KOPT-K1 (cell line): Measurements from ENCODE around the gene SH2B2.

Source experiments
- H3K27ac ChIP-seq: fragments of 200-600 bp; sonication (generic); 2 replicates; pipeline ENCODE4 v1.5.1; 2016; ENCODE audit warnings: antibody characterized with exemption, mild to moderate bottlenecking, low read depth, low read length; ENCODE audit not compliant: poor library complexity, severe bottlenecking
- H3K36me3 ChIP-seq: fragments of 200-600 bp; sonication (generic); 2 replicates; pipeline ENCODE4 v1.5.1; 2017; ENCODE audit warnings: antibody characterized with exemption, mild to moderate bottlenecking, low read length, moderate library complexity; ENCODE audit not compliant: insufficient read depth
- H3K9me3 ChIP-seq: fragments of 200-600 bp; sonication (generic); 2 replicates; pipeline ENCODE4 v1.5.1; 2017; ENCODE audit warnings: antibody characterized with exemption, low read length, mild to moderate bottlenecking; ENCODE audit not compliant: insufficient read depth, poor library complexity, severe bottlenecking

Gene SH2B2

DNA sequence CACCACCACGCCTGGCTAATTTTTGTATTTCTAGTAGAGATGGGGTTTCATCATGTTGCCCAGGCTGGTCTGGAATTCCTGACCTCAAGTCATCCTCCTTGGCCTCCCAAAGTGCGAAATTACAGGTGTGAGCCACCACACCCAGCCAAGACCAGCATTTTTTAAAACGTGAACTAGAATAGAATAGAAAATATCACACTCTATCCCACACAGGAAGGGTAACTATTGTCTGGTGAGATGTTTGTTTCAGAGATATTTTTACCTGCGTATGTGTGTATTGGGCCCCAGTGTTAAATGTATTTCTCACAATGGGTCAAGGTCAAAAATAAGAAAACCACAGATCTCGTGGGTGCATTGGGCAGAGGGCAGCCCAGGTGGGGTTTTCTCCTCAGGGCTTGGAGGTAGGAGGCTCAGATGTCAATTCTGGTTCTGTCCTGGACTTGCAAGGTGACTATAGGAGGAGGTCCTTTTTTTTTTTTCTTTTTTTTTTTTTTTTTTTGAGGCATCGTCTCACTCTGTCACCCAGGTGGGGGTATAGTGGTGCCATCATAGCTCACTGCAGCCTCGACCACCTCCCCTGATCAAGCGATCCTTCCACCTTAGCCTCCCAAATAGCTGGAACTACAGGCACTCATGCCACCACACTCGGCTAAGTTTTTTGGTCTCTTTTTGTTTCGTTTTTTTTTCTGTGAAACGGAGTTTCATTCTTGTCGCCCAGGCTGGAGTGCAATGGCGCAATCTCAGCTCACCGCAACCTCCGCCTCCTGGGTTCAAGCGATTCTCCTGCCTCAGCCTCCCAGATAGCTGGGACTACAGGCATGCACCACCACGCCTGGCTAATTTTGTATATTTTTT, 19.0 kb downstream of the SH2B2 start:
- H3K9me3 ChIP-seq = no peaks in the 10 kb centered on the region
- H3K36me3 ChIP-seq = no peaks in the 10 kb centered on the region
- no peak overlapping the region for H3K27ac ChIP-seq

DNA sequence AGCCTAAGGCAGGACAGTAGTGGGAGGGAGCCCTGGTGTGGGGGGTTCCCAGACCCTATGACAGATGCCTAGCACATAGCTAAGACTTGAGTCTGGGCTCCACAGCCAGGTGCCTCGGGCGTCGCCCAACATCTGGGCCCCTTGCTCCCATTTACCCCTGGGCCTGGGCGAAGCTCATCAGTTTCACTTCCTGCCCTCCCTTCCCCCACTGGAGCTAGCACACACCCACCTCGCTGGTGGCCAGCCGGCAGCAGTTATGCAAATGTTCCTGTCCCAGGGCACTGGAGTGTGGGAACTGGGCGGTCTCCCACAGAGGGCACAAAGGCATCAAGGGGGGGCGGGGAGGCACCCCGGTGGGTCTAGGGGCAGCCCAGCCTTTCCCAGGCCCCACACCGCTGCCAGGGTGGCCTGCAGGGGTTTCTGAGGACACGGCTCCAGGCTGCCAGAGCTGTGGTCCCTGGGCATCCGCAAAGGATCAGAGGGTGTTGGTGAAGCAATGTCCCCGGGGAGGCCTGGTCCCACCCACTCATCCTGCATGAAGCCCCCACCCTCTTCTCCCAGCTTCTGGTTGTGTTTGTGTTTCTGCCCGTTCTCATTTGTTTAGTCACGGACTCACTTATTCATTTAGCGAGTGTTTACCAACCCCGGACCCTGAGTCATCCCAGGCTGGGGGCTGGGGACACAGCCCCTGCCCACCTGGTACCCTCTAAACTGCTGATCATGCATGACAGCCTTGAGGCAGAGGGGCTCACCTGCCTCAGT, 20.4 kb downstream of the SH2B2 start:
- Histone ChIP-seq H3K27ac (peak overlapping the region; percentile 62), H3K36me3 (no peaks in the 10 kb centered on the region), H3K9me3 (no peaks in the 10 kb centered on the region)

DNA sequence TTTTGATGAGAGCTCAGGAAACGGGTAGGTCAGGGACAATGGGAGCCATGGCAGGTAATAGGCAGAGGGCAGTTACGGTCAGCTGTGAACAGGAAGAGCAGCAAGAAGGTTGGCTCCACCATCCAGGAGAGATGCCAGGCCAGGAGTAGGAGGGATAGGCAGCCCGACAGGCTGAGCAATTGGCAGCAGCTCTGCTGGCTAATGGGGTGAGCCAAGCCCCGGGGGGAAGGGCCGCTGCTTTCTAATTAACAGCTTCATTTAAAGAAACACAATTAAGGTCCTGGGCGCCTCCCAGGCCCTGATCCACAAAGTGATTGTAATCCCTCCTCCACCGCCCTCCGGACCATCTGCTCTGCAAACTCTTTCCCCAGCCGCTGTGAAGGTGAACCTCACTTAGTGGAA, 23.7 kb downstream of the SH2B2 start:
- Histone ChIP-seq H3K9me3 (no peaks in the 10 kb centered on the region), H3K27ac (no peak overlapping the region), H3K36me3 (no peaks in the 10 kb centered on the region)

DNA sequence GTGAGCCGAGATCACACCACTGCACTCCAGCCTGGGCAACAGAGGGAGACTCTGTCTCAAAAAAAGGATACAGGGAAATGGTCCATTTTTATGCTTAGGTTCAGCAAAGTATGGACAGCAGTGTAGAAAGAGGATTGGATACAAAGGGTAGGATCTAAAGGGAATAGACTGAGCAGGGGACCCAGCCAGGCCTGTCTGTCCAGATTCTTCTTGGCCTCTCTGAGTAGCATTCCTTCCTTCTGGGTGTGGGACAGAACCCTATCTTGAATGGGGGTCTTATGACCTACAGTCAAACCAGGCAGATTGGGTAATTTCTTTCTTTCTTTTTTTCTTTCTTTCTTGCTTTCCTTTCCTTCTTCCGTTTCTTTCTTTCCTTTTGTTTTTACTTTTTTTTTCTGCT, 25.6 kb downstream of the SH2B2 start:
- Histone ChIP-seq H3K9me3 (no peaks in the 10 kb centered on the region), H3K36me3 (no peaks in the 10 kb centered on the region), H3K27ac (no peak overlapping the region)

DNA sequence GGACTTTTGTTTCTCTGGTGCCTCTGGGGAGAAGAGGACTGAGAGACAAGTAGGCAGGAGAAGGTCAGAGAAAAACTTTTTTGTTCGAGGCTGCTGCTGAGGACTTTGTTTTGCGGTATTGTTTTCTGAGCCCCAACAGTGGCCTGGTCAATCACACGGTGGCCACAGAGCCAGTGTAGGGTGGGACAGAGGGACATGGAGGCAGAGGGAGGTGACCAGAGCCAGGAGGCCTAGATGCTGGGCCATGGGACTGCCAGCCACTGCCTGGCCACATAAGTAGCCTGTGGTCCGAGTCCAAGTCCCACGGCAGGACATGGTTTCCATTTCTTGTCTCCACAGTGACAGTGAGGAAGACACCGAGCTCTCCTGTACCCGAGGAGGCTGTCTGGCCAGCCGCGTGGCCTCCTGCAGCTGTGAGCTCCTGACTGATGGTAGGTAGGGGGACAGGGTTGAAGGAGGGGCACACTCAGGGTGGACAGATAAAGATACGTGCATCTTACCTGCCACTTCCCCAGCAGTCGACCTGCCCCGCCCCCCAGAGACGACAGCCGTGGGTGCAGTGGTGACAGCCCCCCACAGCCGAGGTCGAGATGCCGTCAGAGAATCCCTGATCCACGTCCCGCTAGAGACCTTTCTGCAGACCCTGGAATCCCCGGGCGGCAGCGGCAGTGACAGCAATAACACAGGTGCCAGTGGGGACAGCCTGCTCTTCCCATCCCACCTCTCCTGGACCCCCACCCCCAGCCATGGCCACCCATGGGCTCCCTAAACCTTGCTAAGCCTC, 27.5 kb downstream of the SH2B2 start:
- Histone ChIP-seq H3K27ac (no peak overlapping the region), H3K36me3 (no peaks in the 10 kb centered on the region), H3K9me3 (no peaks in the 10 kb centered on the region)

DNA sequence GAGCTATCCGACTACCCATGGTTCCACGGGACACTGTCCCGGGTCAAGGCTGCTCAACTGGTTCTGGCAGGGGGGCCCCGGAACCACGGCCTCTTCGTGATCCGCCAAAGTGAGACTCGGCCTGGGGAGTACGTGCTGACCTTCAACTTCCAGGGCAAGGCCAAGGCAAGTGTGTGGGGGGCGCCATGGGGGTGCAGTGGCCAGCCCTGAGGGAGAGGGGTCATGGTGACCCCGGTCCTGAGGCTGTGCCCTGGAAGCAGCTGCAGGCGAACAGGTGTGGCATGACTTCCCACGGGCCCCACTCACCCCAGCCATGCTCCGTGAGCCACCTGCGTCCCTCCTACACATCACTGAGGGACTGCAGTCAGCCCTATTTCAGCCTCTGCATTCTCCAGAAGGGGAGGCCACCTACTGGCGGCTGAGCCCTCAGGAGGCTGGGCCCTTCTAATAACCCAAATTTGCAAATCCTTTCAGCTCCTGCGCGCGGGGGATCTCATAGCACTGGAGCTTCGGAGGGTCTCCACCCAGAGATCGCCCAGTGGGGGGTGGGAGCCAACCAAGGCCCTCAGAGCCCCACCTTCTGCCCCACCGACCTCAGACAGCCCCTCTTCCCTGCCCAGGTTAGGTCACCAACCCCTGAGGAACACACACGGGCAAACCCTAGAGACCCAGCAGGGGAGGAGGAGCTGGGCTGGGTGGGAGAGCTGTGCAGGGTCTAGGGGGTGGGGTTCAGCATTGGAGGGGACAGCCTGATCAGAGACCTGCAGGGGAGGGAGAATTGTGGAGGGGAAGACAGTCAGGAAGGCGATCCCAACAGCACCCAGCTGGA, 30.8 kb downstream of the SH2B2 start:
- H3K27ac ChIP-seq = no peak overlapping the region

DNA sequence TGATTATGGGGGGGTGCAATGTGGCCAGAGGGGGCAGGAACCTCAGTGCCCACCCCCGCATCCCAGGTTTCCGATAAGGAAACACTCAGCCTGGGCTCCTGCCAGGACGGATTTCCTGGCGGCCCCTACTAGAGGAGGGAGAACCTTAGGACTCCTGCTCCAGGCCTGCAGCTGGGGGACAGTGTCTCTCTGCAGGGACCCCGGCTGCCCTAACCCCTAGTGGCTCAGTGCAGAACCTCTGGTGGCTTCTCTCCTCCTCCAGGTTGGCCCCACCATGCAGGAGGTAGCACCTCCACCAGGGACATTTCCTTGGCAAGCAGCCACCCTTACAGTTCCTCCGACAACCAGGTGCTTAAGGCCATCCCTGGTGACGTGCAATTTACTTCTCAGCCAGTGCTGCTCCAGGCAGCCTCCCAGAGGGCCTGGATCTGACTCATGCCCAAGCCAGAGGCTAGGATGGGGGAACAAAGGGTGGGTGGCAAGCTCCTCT, 31.9 kb downstream of the SH2B2 start:
- Histone ChIP-seq H3K9me3 (no peaks in the 10 kb centered on the region), H3K36me3 (no peaks in the 10 kb centered on the region), H3K27ac (no peak overlapping the region)

More for the DNA sequence above, 30.8 kb downstream of the SH2B2 start:
- Histone ChIP-seq H3K9me3 (no peaks in the 10 kb centered on the region), H3K36me3 (no peaks in the 10 kb centered on the region)

DNA sequence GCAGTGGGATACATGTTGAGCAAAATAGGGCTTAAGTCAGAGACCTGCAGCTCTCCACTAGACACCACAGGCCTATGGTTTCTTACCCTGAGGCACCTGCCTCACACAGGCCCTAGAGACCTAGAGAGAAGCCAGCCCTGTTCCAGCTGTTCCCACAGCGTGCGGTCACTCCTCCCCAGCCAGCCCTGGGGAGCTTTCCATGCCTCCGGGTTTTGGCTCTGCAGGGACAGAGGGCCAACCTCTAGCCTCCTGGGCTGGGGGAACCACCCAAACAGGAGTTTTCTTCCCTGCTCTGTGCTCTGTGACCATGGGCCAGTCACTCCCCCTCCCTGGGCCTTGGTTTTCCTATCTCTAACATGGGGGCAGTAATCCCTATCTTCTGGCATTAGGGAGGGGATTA, 33.0 kb downstream of the SH2B2 start:
- H3K9me3 ChIP-seq = no peaks in the 10 kb centered on the region
- H3K36me3 ChIP-seq = no peaks in the 10 kb centered on the region
- no peak overlapping the region for H3K27ac ChIP-seq

DNA sequence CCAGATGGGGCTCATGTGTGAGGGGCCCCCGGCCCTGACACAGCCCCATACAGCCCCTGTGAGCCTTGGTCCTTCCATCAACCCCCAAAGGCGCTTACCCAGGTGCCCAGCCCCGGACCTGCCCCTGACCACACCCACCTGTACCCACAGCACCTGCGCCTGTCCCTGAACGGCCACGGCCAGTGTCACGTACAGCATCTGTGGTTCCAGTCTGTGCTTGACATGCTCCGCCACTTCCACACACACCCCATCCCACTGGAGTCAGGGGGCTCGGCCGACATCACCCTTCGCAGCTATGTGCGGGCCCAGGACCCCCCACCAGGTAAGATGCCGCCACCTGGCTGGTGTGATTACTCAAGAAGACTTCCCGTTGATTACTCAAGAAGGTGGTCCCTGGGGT, 33.5 kb downstream of the SH2B2 start:
- Histone ChIP-seq H3K36me3 (no peaks in the 10 kb centered on the region), H3K9me3 (no peaks in the 10 kb centered on the region), H3K27ac (no peak overlapping the region)

DNA sequence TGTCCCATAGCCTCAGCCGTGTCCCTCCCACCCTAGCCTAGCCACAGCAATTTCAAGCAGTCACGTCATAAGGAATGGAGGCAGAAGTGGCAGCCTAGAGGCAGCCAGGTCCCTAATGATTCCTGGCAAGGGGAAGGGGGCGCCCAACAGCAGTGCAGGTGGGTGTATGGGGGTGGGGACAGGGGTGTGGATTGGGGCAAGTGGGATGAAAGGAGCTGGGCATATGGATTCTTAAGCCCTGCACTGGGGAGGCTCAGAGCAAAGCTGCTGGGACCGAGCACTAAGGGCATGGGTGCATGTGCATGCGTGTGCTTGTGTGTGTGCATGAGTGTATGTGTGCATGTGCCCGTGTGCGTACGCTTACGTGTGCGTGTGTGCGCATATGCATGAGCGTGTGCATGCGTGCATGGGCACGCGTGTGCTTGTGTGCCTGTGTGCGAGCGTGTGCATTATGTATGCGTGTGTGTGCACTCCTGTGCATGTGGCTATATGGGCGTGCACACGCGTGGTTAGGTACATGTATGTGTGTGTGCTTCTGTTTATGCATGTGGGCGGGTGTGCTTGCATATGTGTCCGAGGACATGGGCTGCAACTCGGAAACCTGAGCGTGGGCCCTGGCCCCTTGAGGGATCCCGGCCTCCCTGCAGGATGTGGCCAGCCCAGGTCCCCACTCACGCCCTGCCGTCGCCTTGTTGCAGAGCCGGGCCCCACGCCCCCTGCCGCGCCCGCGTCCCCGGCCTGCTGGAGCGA, 34.1 kb downstream of the SH2B2 start:
- Histone ChIP-seq H3K27ac (no peak overlapping the region), H3K36me3 (no peaks in the 10 kb centered on the region), H3K9me3 (no peaks in the 10 kb centered on the region)

DNA sequence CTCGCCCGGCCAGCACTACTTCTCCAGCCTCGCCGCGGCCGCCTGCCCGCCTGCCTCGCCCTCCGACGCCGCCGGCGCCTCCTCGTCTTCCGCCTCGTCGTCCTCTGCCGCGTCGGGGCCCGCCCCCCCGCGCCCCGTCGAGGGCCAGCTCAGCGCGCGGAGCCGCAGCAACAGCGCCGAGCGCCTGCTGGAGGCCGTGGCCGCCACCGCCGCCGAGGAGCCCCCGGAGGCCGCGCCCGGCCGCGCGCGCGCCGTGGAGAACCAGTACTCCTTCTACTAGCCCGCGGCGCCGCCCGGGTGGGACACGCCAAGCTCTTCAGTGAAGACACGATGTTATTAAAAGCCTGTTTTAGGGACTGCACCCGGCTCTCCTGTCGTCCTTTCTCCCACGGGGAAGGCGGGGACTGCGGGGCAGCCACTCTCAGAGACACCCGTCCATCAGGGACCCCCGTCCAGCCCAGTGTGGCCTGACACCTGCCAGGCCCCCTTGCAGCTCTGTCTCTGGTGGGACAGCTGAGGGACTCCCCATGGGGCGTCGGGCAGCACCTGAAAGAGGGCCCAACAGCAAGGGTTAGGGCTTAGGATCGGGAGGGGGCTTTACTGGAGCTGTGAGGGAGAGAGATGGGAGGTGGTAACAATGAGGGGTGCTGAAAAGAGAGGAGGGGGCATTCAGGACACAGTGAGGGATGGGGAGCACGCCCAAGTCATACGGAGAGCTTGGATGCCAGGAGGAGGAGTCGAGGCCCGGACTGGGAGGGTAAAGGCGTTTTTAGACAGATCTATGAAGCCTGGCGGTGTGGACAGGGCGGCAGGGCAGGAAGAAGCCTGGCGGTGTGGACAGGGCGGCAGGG, 34.9 kb downstream of the SH2B2 start:
- H3K27ac ChIP-seq = no peak overlapping the region
- no peaks in the 10 kb centered on the region for H3K9me3 ChIP-seq
- H3K36me3 ChIP-seq = no peaks in the 10 kb centered on the region

DNA sequence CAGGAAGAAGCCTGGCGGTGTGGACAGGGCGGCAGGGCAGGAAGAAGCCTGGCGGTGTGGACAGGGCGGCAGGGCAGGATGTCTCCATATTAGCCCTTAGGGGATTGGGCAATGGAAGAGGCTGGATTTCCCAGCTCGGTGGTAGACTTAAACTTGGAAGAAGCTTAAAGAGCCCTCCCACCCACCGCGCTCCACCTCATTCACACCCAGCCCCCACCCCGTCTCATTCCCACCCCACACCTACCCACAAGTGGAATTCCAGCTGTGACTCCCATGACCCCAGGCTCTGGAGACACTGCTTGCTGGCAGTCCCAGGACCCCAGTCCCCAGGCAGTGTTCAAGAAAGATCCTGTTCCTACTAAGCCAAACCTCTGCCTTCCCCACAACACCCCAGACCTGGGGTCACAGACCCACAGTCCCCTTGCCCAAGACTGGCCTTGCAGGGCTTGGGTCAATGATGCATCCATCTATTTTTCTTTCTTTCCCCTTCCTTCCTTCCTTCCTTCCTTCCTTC, 35.6 kb downstream of the SH2B2 start:
- H3K27ac ChIP-seq = no peak overlapping the region
- no peaks in the 10 kb centered on the region for H3K36me3 ChIP-seq

DNA sequence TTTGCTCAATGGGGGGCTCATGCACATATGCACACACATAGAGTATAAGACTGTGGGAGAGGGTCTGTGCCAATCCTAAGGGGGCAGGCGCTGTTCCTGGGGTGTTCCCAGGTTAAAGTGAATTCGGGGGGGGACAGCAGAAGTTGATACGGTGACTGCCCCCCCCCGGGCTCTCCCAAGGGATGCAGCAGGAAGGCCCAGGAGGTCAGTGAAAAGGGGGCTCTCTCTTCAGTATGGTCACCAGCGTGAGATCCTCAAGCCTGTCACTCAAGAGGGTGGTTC, 37.2 kb downstream of the SH2B2 start:
- no peak overlapping the region for H3K27ac ChIP-seq
- H3K36me3 ChIP-seq = no peaks in the 10 kb centered on the region
- H3K9me3 ChIP-seq = no peaks in the 10 kb centered on the region

More for the DNA sequence above, 35.6 kb downstream of the SH2B2 start:
- no peaks in the 10 kb centered on the region for H3K9me3 ChIP-seq
